ENCODE results near the gene SMYD3.
"Not testable (repeated sequence)": the region's sequence is repeated elsewhere in the genome, so short reads cannot be mapped to it uniquely, and the experiment has no call there.

DNA sequence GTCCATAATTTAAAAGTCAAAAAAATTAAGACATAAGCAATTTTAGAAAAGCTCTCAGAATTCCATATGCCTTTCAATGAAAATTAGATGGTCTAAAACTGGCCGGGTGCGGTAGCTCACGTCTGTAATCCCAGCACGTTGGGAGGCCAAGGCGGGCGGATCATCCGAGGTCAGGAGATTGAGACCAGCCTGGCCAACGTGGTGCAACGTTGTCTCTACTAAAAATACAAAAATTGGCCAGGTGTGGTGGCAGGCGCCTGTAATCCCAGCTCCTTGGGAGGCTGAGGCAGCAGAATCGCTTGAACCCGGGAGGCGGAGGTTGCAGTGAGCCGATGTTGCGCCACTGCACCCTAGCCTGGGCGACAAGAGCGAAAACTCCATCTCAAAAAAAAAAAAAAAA is 183.0 kb downstream of the SMYD3 start:
- TF ChIP-seq, protein P1, sequence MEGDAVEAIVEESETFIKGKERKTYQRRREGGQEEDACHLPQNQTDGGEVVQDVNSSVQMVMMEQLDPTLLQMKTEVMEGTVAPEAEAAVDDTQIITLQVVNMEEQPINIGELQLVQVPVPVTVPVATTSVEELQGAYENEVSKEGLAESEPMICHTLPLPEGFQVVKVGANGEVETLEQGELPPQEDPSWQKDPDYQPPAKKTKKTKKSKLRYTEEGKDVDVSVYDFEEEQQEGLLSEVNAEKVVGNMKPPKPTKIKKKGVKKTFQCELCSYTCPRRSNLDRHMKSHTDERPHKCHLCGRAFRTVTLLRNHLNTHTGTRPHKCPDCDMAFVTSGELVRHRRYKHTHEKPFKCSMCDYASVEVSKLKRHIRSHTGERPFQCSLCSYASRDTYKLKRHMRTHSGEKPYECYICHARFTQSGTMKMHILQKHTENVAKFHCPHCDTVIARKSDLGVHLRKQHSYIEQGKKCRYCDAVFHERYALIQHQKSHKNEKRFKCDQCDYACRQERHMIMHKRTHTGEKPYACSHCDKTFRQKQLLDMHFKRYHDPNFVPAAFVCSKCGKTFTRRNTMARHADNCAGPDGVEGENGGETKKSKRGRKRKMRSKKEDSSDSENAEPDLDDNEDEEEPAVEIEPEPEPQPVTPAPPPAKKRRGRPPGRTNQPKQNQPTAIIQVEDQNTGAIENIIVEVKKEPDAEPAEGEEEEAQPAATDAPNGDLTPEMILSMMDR (IDR thresholded peaks at IDR 0.05), result not testable (repeated sequence)
- not testable (repeated sequence) for TF ChIP-seq POLR2A (IDR thresholded peaks at IDR 0.05); POLR2AphosphoS5 (IDR thresholded peaks at IDR 0.05; ENCODE audit: insufficient read depth in 1 of 2, low read depth in 1 of 2)
